Mesendoderm (in vitro differentiated cells): Measurements from ENCODE around the gene PARD3B.

Source experiments
- DNase-seq: peaks from one replicate; pipeline ENCODE4 v3.0.0; 2013
- H2AK5ac ChIP-seq: 2 replicates; pipeline ENCODE4 v1.6.1; 2013; ENCODE audit warnings: low read length, inconsistent platforms
- H2BK120ac ChIP-seq: 2 replicates; pipeline ENCODE4 v1.6.1; 2013; ENCODE audit warnings: low read depth, mild to moderate bottlenecking, low read length, moderate library complexity, mixed read lengths
- H2BK15ac ChIP-seq: replicated peaks from 2 replicates; pipeline ENCODE4 v1.6.1; 2013; ENCODE audit warnings: low read depth, mild to moderate bottlenecking, moderate library complexity
- H2BK5ac ChIP-seq: 2 replicates; pipeline ENCODE4 v1.6.1; 2013; ENCODE audit warnings: low read length, inconsistent platforms
- H3K18ac ChIP-seq: 2 replicates; pipeline ENCODE4 v1.6.1; 2013; ENCODE audit warnings: mild to moderate bottlenecking, low read length, mixed read lengths
- H3K23ac ChIP-seq: one replicate; pipeline ENCODE4 v1.6.1; 2013; ENCODE audit warnings: low read length
- H3K27ac ChIP-seq: 2 replicates; pipeline ENCODE4 v1.5.1; 2013; ENCODE audit warnings: low read depth, mild to moderate bottlenecking, inconsistent platforms, low read length, moderate library complexity
- H3K27me3 ChIP-seq: 2 replicates; pipeline ENCODE4 v1.6.1; 2013; ENCODE audit warnings: low read length, control low read depth, mild to moderate bottlenecking, inconsistent platforms; ENCODE audit not compliant: insufficient read depth, poor library complexity
- H3K36me3 ChIP-seq: 2 replicates; pipeline ENCODE4 v1.6.1; 2013; ENCODE audit warnings: low read length, inconsistent platforms; ENCODE audit not compliant: control insufficient read depth, insufficient read depth
- H3K4ac ChIP-seq: one replicate; pipeline ENCODE4 v1.6.1; 2013; ENCODE audit warnings: low read depth, mild to moderate bottlenecking, low read length, moderate library complexity
- H3K4me1 ChIP-seq: 2 replicates; pipeline ENCODE4 v1.6.1; 2013; ENCODE audit warnings: low read depth, low read length, inconsistent platforms; ENCODE audit not compliant: control insufficient read depth
- H3K4me2 ChIP-seq: 2 replicates; pipeline ENCODE4 v1.6.1; 2013; ENCODE audit warnings: low read length
- H3K4me3 ChIP-seq: 2 replicates; pipeline ENCODE4 v1.5.1; 2013; ENCODE audit warnings: mild to moderate bottlenecking, low read length
- H3K56ac ChIP-seq: one replicate; pipeline ENCODE4 v1.6.1; 2013; ENCODE audit warnings: low read length
- H3K79me1 ChIP-seq: 2 replicates; pipeline ENCODE4 v1.6.1; 2013; ENCODE audit warnings: low read length, inconsistent platforms
- H3K79me2 ChIP-seq: 2 replicates; pipeline ENCODE4 v1.6.1; 2013; ENCODE audit warnings: mild to moderate bottlenecking, low read length; ENCODE audit not compliant: control insufficient read depth, insufficient read depth
- H3K9ac ChIP-seq: 2 replicates; pipeline ENCODE4 v1.6.1; 2013; ENCODE audit warnings: low read length, inconsistent platforms
- H4K5ac ChIP-seq: one replicate; pipeline ENCODE4 v1.6.1; 2013; ENCODE audit warnings: low read length
- H4K8ac ChIP-seq: one replicate; pipeline ENCODE4 v1.6.1; 2013; ENCODE audit warnings: low read depth, mild to moderate bottlenecking, control low read depth, low read length, moderate library complexity
- WGBS: extraction: QIAGEN DNeasy Blood & Tissue Kit; methylation state at CpG from one replicate; pipeline ENCODE4 v1.1.7; 2013; ENCODE audit warnings: low lambda C conversion rate, missing lambda C conversion rate; ENCODE audit not compliant: insufficient coverage; ENCODE audit errors: extremely low coverage; 5-methylcytosine and 5-hydroxymethylcytosine counted together

The PARD3B gene

GRCh38 chr2:204964414-204964813 lies 419.1 kb downstream of the PARD3B start:
- no peak overlapping the region for H3K56ac ChIP-seq
- no peaks in the 10 kb centered on the region for H3K79me1 ChIP-seq
- no CpG with 5 or more reads among the region's 3 CpGs for WGBS
- H4K5ac ChIP-seq, result no peak overlapping the region
- no peaks in the 10 kb centered on the region for H3K79me2 ChIP-seq
- H3K18ac ChIP-seq, result no peak overlapping the region
- no peaks in the 10 kb centered on the region for H3K36me3 ChIP-seq
- no peak overlapping the region for H2AK5ac ChIP-seq
- H3K23ac ChIP-seq, result no peak overlapping the region
- no peak overlapping the region for H3K9ac ChIP-seq
- no peak overlapping the region for H3K4me3 ChIP-seq
- no peak overlapping the region for H4K8ac ChIP-seq
- no peak overlapping the region for H2BK120ac ChIP-seq
- no peak overlapping the region for H3K4me2 ChIP-seq
- no peak overlapping the region for H2BK5ac ChIP-seq
- H3K4me1 ChIP-seq, result peaks cover 2% of the 10 kb centered on the region
- DNase-seq, result no peak
- no peak overlapping the region for H3K4ac ChIP-seq
- no peak overlapping the region for H2BK15ac ChIP-seq
- no peaks in the 10 kb centered on the region for H3K27me3 ChIP-seq
- no peak overlapping the region for H3K27ac ChIP-seq

GRCh38 chr2:204966245-204966644 lies 421.0 kb downstream of the PARD3B start:
- Histone ChIP-seq H3K79me2 (no peaks in the 10 kb centered on the region), H3K79me1 (no peaks in the 10 kb centered on the region), H3K9ac (no peak overlapping the region), H3K18ac (no peak overlapping the region), H3K4me2 (no peak overlapping the region), H2BK15ac (no peak overlapping the region), H3K4me3 (no peak overlapping the region), H4K8ac (no peak overlapping the region), H3K27me3 (no peaks in the 10 kb centered on the region), H3K36me3 (no peaks in the 10 kb centered on the region), H2BK120ac (no peak overlapping the region), H4K5ac (no peak overlapping the region), H3K4me1 (peaks cover 2% of the 10 kb centered on the region), H2AK5ac (no peak overlapping the region), H3K4ac (no peak overlapping the region), H3K56ac (no peak overlapping the region), H3K23ac (no peak overlapping the region), H3K27ac (no peak overlapping the region), H2BK5ac (no peak overlapping the region)
- DNase-seq, result no peak
- WGBS, result no CpG with 5 or more reads among the region's 5 CpGs

DNA sequence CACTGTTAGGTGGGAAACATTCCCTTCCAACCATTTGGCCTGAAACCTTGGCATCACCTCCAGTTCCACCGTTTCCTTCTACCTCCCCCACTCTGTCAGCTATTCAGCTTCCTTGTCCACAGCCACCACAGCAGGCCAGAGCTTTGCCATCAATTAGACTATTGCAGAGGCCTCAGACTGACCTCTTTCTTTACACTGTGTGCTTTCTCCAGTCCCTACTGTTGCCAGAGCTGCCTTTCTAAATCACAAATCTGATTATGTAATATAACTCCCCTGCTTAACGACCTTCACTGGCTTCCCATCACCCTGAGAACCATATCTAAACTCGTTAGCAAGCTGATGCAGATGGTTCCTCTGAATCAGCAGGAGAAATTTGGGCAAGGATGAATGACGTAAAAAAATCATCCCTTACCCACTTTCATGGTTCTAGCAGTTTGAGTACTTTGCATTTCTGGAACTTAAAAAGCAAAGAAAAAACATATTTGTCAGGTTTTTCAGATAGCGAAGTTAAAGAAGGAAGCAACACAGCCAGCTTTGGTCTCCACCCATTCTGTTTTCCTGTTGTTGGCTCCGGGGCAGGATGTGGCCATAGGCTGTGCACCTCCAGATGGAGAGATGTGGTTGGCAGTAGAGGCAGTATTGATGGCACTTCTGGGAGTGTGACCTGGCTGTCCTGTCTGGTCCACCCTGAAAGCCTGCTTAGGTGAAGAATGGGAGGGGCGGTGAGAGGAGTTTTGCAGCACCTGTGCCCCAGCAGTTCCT lies 422.1 kb downstream of the PARD3B start:
- H2BK15ac ChIP-seq, result no peak overlapping the region
- H4K8ac ChIP-seq, result no peak overlapping the region
- no peak overlapping the region for H3K4me2 ChIP-seq
- H3K4me1 ChIP-seq, result peaks cover 2% of the 10 kb centered on the region
- H3K79me2 ChIP-seq, result no peaks in the 10 kb centered on the region
- no peak overlapping the region for H2BK120ac ChIP-seq
- H2BK5ac ChIP-seq, result no peak overlapping the region
- no peak overlapping the region for H3K18ac ChIP-seq
- no peaks in the 10 kb centered on the region for H3K79me1 ChIP-seq
- no peaks in the 10 kb centered on the region for H3K36me3 ChIP-seq
- WGBS, result no CpG with 5 or more reads among the region's 7 CpGs
- no peak overlapping the region for H3K4me3 ChIP-seq
- no peak overlapping the region for H3K9ac ChIP-seq
- H2AK5ac ChIP-seq, result no peak overlapping the region
- H3K56ac ChIP-seq, result no peak overlapping the region
- no peak overlapping the region for H3K4ac ChIP-seq
- H3K23ac ChIP-seq, result no peak overlapping the region
- H4K5ac ChIP-seq, result no peak overlapping the region
- H3K27me3 ChIP-seq, result no peaks in the 10 kb centered on the region
- DNase-seq, result peak; percentile 24
- H3K27ac ChIP-seq, result no peak overlapping the region

DNA sequence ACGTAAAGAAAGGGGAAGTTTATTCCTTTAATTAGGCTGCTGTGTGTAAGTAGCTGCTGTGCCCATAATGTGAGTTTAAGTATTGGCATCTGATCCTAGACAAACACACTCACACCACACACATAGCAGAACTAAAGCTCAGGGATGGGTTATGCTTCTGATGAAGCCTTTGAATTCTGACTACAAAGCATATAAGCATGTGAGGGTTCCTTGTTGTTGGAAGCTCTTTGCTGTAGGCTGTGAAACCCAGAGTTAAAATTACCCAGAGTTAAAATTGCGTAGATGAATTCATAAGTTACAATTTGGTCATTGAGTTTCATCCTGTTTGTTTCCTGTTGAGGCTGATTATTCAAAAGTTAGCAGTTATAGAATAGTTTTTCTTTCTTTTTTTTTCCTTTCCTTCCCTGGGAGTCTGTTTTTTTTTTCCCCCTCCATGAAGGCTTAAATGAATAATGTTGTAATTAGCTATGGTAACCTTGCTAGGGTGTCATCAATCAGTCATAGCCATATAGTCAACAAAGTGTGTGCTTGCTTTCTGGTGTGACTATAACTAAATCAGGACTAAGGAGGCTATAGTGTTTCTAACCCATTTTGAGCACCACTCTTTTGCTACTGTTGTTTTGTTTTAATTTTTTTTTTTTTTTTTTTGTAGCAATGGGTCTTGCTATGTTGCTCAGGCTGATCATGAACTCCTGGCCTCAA lies 426.1 kb downstream of the PARD3B start:
- Histone ChIP-seq H3K4me1 (peaks cover 2% of the 10 kb centered on the region), H4K5ac (no peak overlapping the region), H3K79me2 (no peaks in the 10 kb centered on the region), H2BK120ac (no peak overlapping the region), H3K4me3 (no peak overlapping the region), H3K23ac (no peak overlapping the region), H2AK5ac (no peak overlapping the region), H3K56ac (no peak overlapping the region), H3K18ac (no peak overlapping the region), H2BK15ac (no peak overlapping the region), H3K27ac (no peak overlapping the region), H3K4ac (no peak overlapping the region), H3K36me3 (no peaks in the 10 kb centered on the region), H3K4me2 (no peak overlapping the region), H3K27me3 (no peaks in the 10 kb centered on the region), H3K79me1 (no peaks in the 10 kb centered on the region), H2BK5ac (no peak overlapping the region), H3K9ac (no peak overlapping the region), H4K8ac (no peak overlapping the region)
- WGBS, result no CpG with 5 or more reads among the region's 2 CpGs
- no peak for DNase-seq

DNA sequence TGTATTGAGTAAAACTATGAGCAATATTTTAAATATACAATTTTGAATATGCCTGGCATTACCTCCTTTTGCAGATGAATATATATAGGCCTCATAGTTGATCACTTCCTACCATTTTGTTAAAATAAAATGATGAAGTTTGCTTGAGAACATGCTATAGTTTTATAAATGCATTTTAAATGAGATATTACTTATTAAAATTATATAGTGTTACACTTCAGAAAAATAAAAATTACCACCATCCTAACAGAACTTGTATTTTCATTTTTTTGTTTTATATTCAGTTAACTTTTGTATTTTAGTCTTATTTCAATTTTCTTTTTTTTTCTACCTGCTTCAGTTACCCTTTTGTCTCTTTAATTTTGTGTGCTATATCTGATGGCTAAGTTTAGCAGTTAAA lies 426.9 kb downstream of the PARD3B start:
- Histone ChIP-seq H3K4me3 (no peak overlapping the region), H2BK15ac (no peak overlapping the region), H2BK5ac (no peak overlapping the region), H3K27ac (no peak overlapping the region), H2BK120ac (no peak overlapping the region), H3K18ac (no peak overlapping the region), H3K56ac (no peak overlapping the region), H3K4me1 (peaks cover 2% of the 10 kb centered on the region), H3K9ac (no peak overlapping the region), H2AK5ac (no peak overlapping the region), H3K36me3 (no peaks in the 10 kb centered on the region), H3K79me1 (no peaks in the 10 kb centered on the region), H3K4me2 (no peak overlapping the region), H3K27me3 (no peaks in the 10 kb centered on the region), H3K23ac (no peak overlapping the region), H3K4ac (no peak overlapping the region), H4K8ac (no peak overlapping the region), H3K79me2 (no peaks in the 10 kb centered on the region), H4K5ac (no peak overlapping the region)
- no peak for DNase-seq
